IMR-90 (cell line): ENCODE data around the gene KCNN4. TPM values are rescaled to one million over a fixed set of nuclear protein-coding genes. Genes with fewer than 3 reads are reported as not detected.

Experiments
- ATAC-seq: fragments of 200-7000 bp; cut with Tn5 transposase; 2 replicates; pipeline ENCODE4 v1.9.1; 2020; ENCODE audit warnings: low read depth, mild to moderate bottlenecking, moderate library complexity
- BruUV-seq: library from RNA; stranded (reverse); fragments of 400-500 nt; replicated peaks from 2 replicates; lab custom pipeline; 2021; lab: Mats Ljungman, UMichigan
- CTCF ChIA-PET: fragments of 300-600 bp; formaldehyde crosslinking; extraction: SDS; loops from one replicate; lab custom pipeline; 2021; ENCODE audit warnings: antibody characterized with exemption; lab: Yijun Ruan, JAX
- POLR2A ChIA-PET: fragments of 300-600 bp; sonication (Branson Sonifier 250); formaldehyde crosslinking; loops from one replicate; lab custom pipeline; 2022; ENCODE audit warnings: antibody characterized with exemption; ENCODE audit not compliant: unreplicated experiment; lab: Charles Lee
- DNase-seq: peaks from one replicate; pipeline ENCODE4 v3.0.0; 2013
- H2AFZ ChIP-seq: replicated peaks from 2 replicates; pipeline ENCODE3; 2013; ENCODE audit warnings: low read length, mild to moderate bottlenecking; ENCODE audit not compliant: poor library complexity
- H2AK5ac ChIP-seq: 2 replicates; pipeline ENCODE4 v1.6.1; 2013; ENCODE audit warnings: low read depth, low read length, inconsistent platforms
- H2AK9ac ChIP-seq: replicated peaks from 2 replicates; pipeline ENCODE3; 2013; ENCODE audit warnings: mild to moderate bottlenecking, low read depth, low read length, moderate library complexity; ENCODE audit not compliant: poor library complexity
- H2BK120ac ChIP-seq: 2 replicates; pipeline ENCODE4 v1.6.1; 2013; ENCODE audit warnings: low read depth, low read length, inconsistent platforms
- H2BK15ac ChIP-seq: 3 replicates; pipeline ENCODE4 v1.6.1; 2013; ENCODE audit warnings: low read depth, low read length, inconsistent platforms
- H2BK20ac ChIP-seq: 2 replicates; pipeline ENCODE4 v1.6.1; 2013; ENCODE audit warnings: low read depth, mild to moderate bottlenecking, inconsistent platforms, low read length, moderate library complexity
- H2BK5ac ChIP-seq: 2 replicates; pipeline ENCODE4 v1.6.1; 2013; ENCODE audit warnings: mild to moderate bottlenecking, low read depth, low read length, inconsistent platforms; ENCODE audit not compliant: poor library complexity, severe bottlenecking
- H3K14ac ChIP-seq: replicated peaks from 2 replicates; pipeline ENCODE4 v1.6.1; 2013; ENCODE audit warnings: low read depth, low read length, inconsistent platforms
- H3K18ac ChIP-seq: 2 replicates; pipeline ENCODE4 v1.6.1; 2013; ENCODE audit warnings: low read depth, low read length, control low read depth
- H3K23ac ChIP-seq: 2 replicates; pipeline ENCODE4 v1.6.1; 2013; ENCODE audit warnings: low read depth, low read length, inconsistent platforms
- H3K27ac ChIP-seq: 2 replicates; pipeline ENCODE4 v1.5.1; 2013; ENCODE audit warnings: mild to moderate bottlenecking, control low read depth, low read length; ENCODE audit not compliant: insufficient read depth
- H3K27me3 ChIP-seq: 2 replicates; pipeline ENCODE4 v1.6.1; 2013; ENCODE audit warnings: low read length; ENCODE audit not compliant: control insufficient read depth, insufficient read depth
- H3K36me3 ChIP-seq: 2 replicates; pipeline ENCODE4 v1.6.1; 2013; ENCODE audit warnings: low read length, mixed read lengths; ENCODE audit not compliant: control insufficient read depth, insufficient read depth
- H3K4ac ChIP-seq: 2 replicates; pipeline ENCODE4 v1.6.1; 2013; ENCODE audit warnings: low read depth, low read length, inconsistent platforms
- H3K4me1 ChIP-seq: 2 replicates; pipeline ENCODE4 v1.6.1; 2013; ENCODE audit warnings: low read length, mixed read lengths; ENCODE audit not compliant: control insufficient read depth, insufficient read depth
- H3K4me2 ChIP-seq: 2 replicates; pipeline ENCODE4 v1.6.1; 2013; ENCODE audit warnings: low read depth, mild to moderate bottlenecking, control low read depth, low read length, moderate library complexity
- H3K4me3 ChIP-seq: 2 replicates; pipeline ENCODE4 v1.5.1; 2013; ENCODE audit warnings: low read depth, mild to moderate bottlenecking, control low read depth, low read length, moderate library complexity; ENCODE audit not compliant: insufficient read depth
- H3K56ac ChIP-seq: 2 replicates; pipeline ENCODE4 v1.6.1; 2013; ENCODE audit warnings: low read length, inconsistent platforms; ENCODE audit not compliant: insufficient read depth; ENCODE audit errors: extremely low read depth
- H3K79me1 ChIP-seq, 2 experiments: 2 replicates each; pipeline ENCODE4 v1.6.1; 2013; ENCODE audit warnings: low read length in 2 of 2, inconsistent platforms in 1 of 2, low read depth in 1 of 2
- H3K9ac ChIP-seq: 2 replicates; pipeline ENCODE4 v1.6.1; 2013; ENCODE audit warnings: low read depth, low read length, control low read depth
- H3K9me1 ChIP-seq: 2 replicates; pipeline ENCODE4 v1.6.1; 2013; ENCODE audit warnings: low read length, inconsistent platforms; ENCODE audit not compliant: insufficient read depth
- H3K9me3 ChIP-seq: 2 replicates; pipeline ENCODE4 v1.6.1; 2013; ENCODE audit warnings: low read length; ENCODE audit not compliant: control insufficient read depth, insufficient read depth
- H4K20me1 ChIP-seq: 2 replicates; pipeline ENCODE4 v1.6.1; 2013; ENCODE audit warnings: low read length, inconsistent platforms; ENCODE audit not compliant: insufficient read depth
- H4K5ac ChIP-seq: 2 replicates; pipeline ENCODE4 v1.6.1; 2013; ENCODE audit warnings: mild to moderate bottlenecking, low read depth, low read length, control low read depth
- H4K8ac ChIP-seq, 2 experiments: 2 replicates each; pipeline ENCODE4 v1.6.1; 2013; ENCODE audit warnings: low read depth in 2 of 2, low read length in 2 of 2, control low read depth in 1 of 2, inconsistent platforms in 1 of 2
- H4K91ac ChIP-seq: 2 replicates; pipeline ENCODE4 v1.6.1; 2013; ENCODE audit warnings: low read depth, low read length, inconsistent platforms; ENCODE audit not compliant: insufficient read depth
- CHD1 ChIP-seq: IDR thresholded peaks from 2 replicates; pipeline ENCODE4 v1.6.1; 2012; ENCODE audit warnings: low read depth, low read length, improper control_type of control experiment
- FOS ChIP-seq: fragments of 150-350 bp; IDR thresholded peaks from 2 replicates; pipeline ENCODE4 v1.6.1; 2016; ENCODE audit warnings: low read depth, low read length
- MAZ ChIP-seq: IDR thresholded peaks from 2 replicates; pipeline ENCODE4 v1.6.1; 2012; ENCODE audit warnings: low read depth, mild to moderate bottlenecking, low read length, improper control_type of control experiment, moderate library complexity, borderline replicate concordance
- MXI1 ChIP-seq: IDR thresholded peaks from 2 replicates; pipeline ENCODE4 v1.6.1; 2012; ENCODE audit warnings: low read depth, mild to moderate bottlenecking, low read length, moderate library complexity, borderline replicate concordance
- POLR2A ChIP-seq: IDR thresholded peaks from 2 replicates; pipeline ENCODE4 v1.6.1; 2012; ENCODE audit warnings: mild to moderate bottlenecking, low read depth, low read length
- RCOR1 ChIP-seq: IDR thresholded peaks from 2 replicates; pipeline ENCODE4 v1.6.1; 2012; ENCODE audit warnings: mild to moderate bottlenecking, low read length, improper control_type of control experiment; ENCODE audit not compliant: insufficient replicate concordance
- SMC3 ChIP-seq: fragments of 150-350 bp; IDR thresholded peaks from 2 replicates; pipeline ENCODE4 v1.6.1; 2016; ENCODE audit warnings: low read depth, mild to moderate bottlenecking, antibody characterized with exemption, low read length, moderate library complexity
- WGBS, 2 experiments: methylation state at CpG; one replicate each; pipeline versions ENCODE4 v1.1.5 to v1.1.7; 2013; ENCODE audit warnings: missing lambda C conversion rate in 2 of 2; ENCODE audit not compliant: insufficient read length in 1 of 2; ENCODE audit errors: extremely low coverage in 2 of 2; 5-methylcytosine and 5-hydroxymethylcytosine counted together
- dilution Hi-C: fragments of 300-500 bp; cut with HindIII; formaldehyde crosslinking; loops from one replicate; pipeline ENCODE4 v1.14.3; 2018; ENCODE audit warnings: low sequenced_read_pairs; ENCODE audit not compliant: unreplicated experiment
- in situ Hi-C: fragments of 300-500 bp; cut with MboI; formaldehyde crosslinking; loops from 3 replicates; pipeline ENCODE4 v1.14.3; 2019; ENCODE audit warnings: low sequenced_read_pairs, inconsistent platforms, mixed read lengths
- intact Hi-C: fragments of 100-400 bp; cut with micrococcal nuclease; formaldehyde crosslinking; loops from 2 replicates; pipeline ENCODE4 v1.10.0; 2022
- polyA plus RNA-seq, 3 experiments: library from polyadenylated mRNA; depleted of rRNA; stranded (reverse); fragments of >200 nt; gene quantifications; 2 replicates each; pipeline ENCODE4 v1.2.3, GENCODE V29; 2012; ENCODE audit warnings: low replicate concordance in 1 of 3
- total RNA-seq: library from RNA; depleted of rRNA; stranded (reverse); fragments of >200 nt; gene quantifications from 2 replicates; pipeline ENCODE4 v1.2.3, GENCODE V29; 2012

The KCNN4 gene
- total and polyA plus RNA-seq, 2 of the 4 experiments (the other 2 are of a cell fraction): 0.54 to 0.99 TPM

GRCh38 chr19:43755256-43755801 lies 25.4 kb downstream of the KCNN4 start:
- H2BK15ac ChIP-seq: peak overlapping the region; percentile 1; the same call in 1 of the 3 replicates
- CTCF ChIA-PET: interaction anchor here (0.8 kb wide), 1 partner anchor 10 kb away, joined by 4 read pairs; no protein-coding TSS in a partner anchor
- peak overlapping the region; percentile 43 for H3K23ac ChIP-seq
- ATAC-seq: peak; percentile 8; the same call in 1 of the 2 replicates
- peak overlapping the region; percentile 63 for H2BK5ac ChIP-seq
- H3K36me3 ChIP-seq: peaks cover 5% of the 10 kb centered on the region
- H3K4me3 ChIP-seq: peak overlapping the region; percentile 66
- H3K18ac ChIP-seq: no peak overlapping the region
- TF ChIP-seq CHD1 (no peak), RCOR1 (no peak), POLR2A (0 out of 2 replicates have a peak, but pooled peaks have one; percentile 10), MAZ (no peak), FOS (no peak), SMC3 (no peak), MXI1 (peak; percentile 63; the same call in 1 of the 2 replicates)
- intact Hi-C loops: no loop called here
- H3K79me1 ChIP-seq: peaks cover 19 to 58% of the 10 kb centered on the region in 2 experiments
- peak overlapping the region; percentile 16; the same call in 1 of the 2 replicates for H4K5ac ChIP-seq
- no peaks in the 10 kb centered on the region for H3K27me3 ChIP-seq
- H3K27ac ChIP-seq: peak overlapping the region; percentile 73
- H3K4me2 ChIP-seq: peak overlapping the region; percentile 72
- H2BK120ac ChIP-seq: peak overlapping the region; percentile 50
- H3K9me1 ChIP-seq: peaks cover 19% of the 10 kb centered on the region
- peak overlapping the region; percentile 87 to 98 for H4K8ac ChIP-seq
- H2BK20ac ChIP-seq: no peak overlapping the region
- peak overlapping the region; percentile 87 for H3K4ac ChIP-seq
- no TSS peak for BruUV-seq
- H4K20me1 ChIP-seq: peaks cover 25% of the 10 kb centered on the region
- H3K14ac ChIP-seq: peak overlapping the region; percentile 72
- H3K56ac ChIP-seq: peak overlapping the region; percentile 81
- H2AK5ac ChIP-seq: peak overlapping the region; percentile 75
- dilution Hi-C loops: no loop called here
- peak overlapping the region; percentile 73 for H3K9ac ChIP-seq
- DNase-seq: peak; percentile 61
- H2AFZ ChIP-seq: peak overlapping the region; percentile 99
- POLR2A ChIA-PET: interaction anchor here (0.5 to 1.4 kb wide), 3 partner anchors 10 to 159 kb away, joined by 3 to 4 read pairs (median 3); partner anchors contain the start of genes IRGQ and ZNF576
- peak overlapping the region; percentile 86 for H2AK9ac ChIP-seq
- H3K4me1 ChIP-seq: peaks cover 20% of the 10 kb centered on the region
- H4K91ac ChIP-seq: peak overlapping the region; percentile 86
- in situ Hi-C loops: no loop called here
- 0% methylated on average over 11 of the region's 28 CpGs; no CpG with 5 or more reads in 1 of the 2 experiments for WGBS, 2 experiments
- no peaks in the 10 kb centered on the region for H3K9me3 ChIP-seq
